Measurements from ENCODE around the gene TXN2. TPM values are rescaled to one million over a fixed set of nuclear protein-coding genes. Genes with fewer than 3 reads are reported as not detected.
A peak's percentile ranks its signal among the peaks of the same experiment; 100 is the strongest.

TXN2 gene
- total RNA-seq, 4 donors from 2014 or later, result 64.9 to 122 (median 86.0) TPM

GRCh38 chr22:36443198-36443770, 38.2 kb downstream of the TXN2 start:
- no peak overlapping the region for H3K27ac ChIP-seq
- DNase-seq, result no peak
- H3K4me1 ChIP-seq, result no peaks in the 10 kb centered on the region
- H3K36me3 ChIP-seq, result no peaks in the 10 kb centered on the region
- TF ChIP-seq POLR2A (IDR thresholded peaks at IDR 0.05) (no peak), CTCF (IDR thresholded peaks at IDR 0.05 in 4 of 5, conservative IDR thresholded peaks at IDR 0.05 in 1 of 5) (no peak)
- in situ Hi-C loops (cut with MboI; ENCODE audit: low sequenced_read_pairs in 4 of 4) (loop anchor here in 1 of 4 donors (10.0 kb wide), 1 partner anchor 48 kb away; no protein-coding TSS in a partner anchor), intact Hi-C loops (cut with DNase I; ENCODE audit: low total_unique reads) (no loop called here)
- no peaks in the 10 kb centered on the region for H3K9me3 ChIP-seq
- no peak for ATAC-seq
- no peak overlapping the region for H3K4me3 ChIP-seq
- no peaks in the 10 kb centered on the region for H3K27me3 ChIP-seq

DNA sequence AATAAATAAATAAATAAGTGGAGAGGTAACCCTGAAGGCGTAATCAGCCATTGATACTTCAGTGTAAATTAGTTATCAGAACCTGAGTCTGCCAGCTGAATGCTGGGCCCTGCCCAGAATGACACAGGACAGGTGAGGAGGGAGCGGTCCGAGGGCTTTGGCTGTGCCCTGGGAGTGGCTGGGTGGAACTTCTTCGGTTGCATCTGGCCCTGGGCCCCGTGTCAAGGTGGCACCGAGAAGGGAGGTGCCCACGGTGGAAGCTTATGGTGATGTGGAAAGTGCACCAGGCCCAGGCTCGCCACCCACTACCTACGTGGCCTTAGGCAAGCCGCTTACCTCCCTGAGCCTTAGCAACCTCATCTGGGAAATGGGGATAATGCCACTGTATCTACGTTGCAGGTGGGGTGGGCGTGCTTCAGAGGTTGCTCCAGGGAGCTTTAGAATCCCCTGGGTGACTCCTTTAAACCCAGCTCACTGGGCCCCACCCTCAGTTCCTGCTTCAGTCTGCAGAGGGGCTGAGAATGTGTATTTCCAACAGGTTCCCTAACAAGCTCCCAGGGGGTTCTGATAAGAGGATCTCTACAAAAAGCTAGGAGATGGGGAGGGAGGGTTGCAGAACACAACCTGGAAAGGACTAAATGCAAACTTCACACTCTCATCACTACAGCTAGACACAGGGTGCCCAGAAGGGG, 38.8 kb downstream of the TXN2 start:
- H3K4me3 ChIP-seq, result no peak overlapping the region
- in situ Hi-C loops (cut with MboI; ENCODE audit: low sequenced_read_pairs in 4 of 4) (loop anchor here in 1 of 4 donors (10.0 kb wide), 1 partner anchor 48 kb away; no protein-coding TSS in a partner anchor), intact Hi-C loops (cut with DNase I; ENCODE audit: low total_unique reads) (no loop called here)
- no peak for DNase-seq
- no peaks in the 10 kb centered on the region for H3K4me1 ChIP-seq
- H3K27ac ChIP-seq, result no peak overlapping the region
- TF ChIP-seq POLR2A (IDR thresholded peaks at IDR 0.05) (no peak), CTCF (IDR thresholded peaks at IDR 0.05 in 4 of 5, conservative IDR thresholded peaks at IDR 0.05 in 1 of 5) (no peak)
- no peak for ATAC-seq
- no peaks in the 10 kb centered on the region for H3K36me3 ChIP-seq
- H3K9me3 ChIP-seq, result no peaks in the 10 kb centered on the region
- no peaks in the 10 kb centered on the region for H3K27me3 ChIP-seq

- intact Hi-C loops (cut with DNase I; ENCODE audit: low total_unique reads) (no loop called here), in situ Hi-C loops (cut with MboI; ENCODE audit: low sequenced_read_pairs in 4 of 4) (loop anchor here in 1 of 4 donors (10.0 kb wide), 1 partner anchor 46 kb away; no protein-coding TSS in a partner anchor)
- Histone ChIP-seq H3K4me3 (no peak overlapping the region), H3K27ac (peak overlapping the region in 1 of 4 donors; percentile 9), H3K27me3 (no peaks in the 10 kb centered on the region), H3K9me3 (no peaks in the 10 kb centered on the region), H3K4me1 (peaks cover 0 to 4% of the 10 kb centered on the region in 2 donors), H3K36me3 (no peaks in the 10 kb centered on the region)
- TF ChIP-seq CTCF (IDR thresholded peaks at IDR 0.05 in 4 of 5, conservative IDR thresholded peaks at IDR 0.05 in 1 of 5), result no peak
- no peak for TF ChIP-seq POLR2A (IDR thresholded peaks at IDR 0.05)
- DNase-seq (no peak), ATAC-seq (no peak)
These were observed 40.9 kb downstream of the TXN2 start for GRCh38 chr22:36440429-36441002.

DNA sequence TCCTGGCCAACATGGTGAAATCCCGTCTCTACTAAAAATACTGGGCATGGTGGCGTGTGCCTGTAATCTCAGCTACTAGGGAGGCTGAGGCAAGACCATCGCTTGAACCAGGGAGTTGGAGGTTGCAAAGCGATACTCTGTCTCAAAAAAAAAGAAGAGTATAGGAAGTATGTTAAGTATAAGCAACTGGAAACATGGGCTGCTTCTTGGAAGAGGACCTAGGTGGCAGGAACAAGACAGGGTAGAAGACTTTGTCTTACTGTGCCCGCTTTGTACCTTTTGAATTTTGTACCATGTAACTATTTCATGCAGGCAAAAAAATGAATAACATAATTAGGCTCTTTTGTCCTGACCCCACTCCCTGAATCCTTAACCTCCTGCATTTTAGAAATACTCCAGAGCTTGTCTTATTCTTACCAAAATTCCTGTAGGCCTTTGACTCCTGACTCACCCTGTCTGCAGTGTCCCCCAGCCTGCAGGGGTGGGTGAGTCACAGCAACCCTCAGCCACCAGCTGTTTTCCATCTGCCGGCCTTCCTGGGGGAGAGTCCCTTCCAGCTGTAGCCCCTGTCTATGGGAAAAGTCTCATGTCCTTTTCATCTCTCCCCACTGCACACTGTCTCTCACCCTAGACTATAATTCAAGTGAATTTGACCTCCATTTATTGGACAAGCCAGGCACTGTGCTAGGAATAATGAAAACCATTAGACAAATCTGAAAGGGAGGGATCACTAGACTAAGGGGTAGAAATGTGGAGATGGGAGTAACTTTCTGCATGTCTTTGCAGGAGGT, 41.8 kb downstream of the TXN2 start:
- ATAC-seq (peak in 1 of 2 donors; percentile 36), DNase-seq (no peak)
- intact Hi-C loops (cut with DNase I; ENCODE audit: low total_unique reads), result no loop called here

More for the DNA sequence above, 41.8 kb downstream of the TXN2 start:
- Histone ChIP-seq H3K4me3 (no peak overlapping the region), H3K27me3 (no peaks in the 10 kb centered on the region), H3K4me1 (peaks cover 0 to 4% of the 10 kb centered on the region in 2 donors), H3K9me3 (no peaks in the 10 kb centered on the region), H3K36me3 (no peaks in the 10 kb centered on the region), H3K27ac (peak overlapping the region in 2 of 4 donors; percentile 5 to 9)
- in situ Hi-C loops (cut with MboI; ENCODE audit: low sequenced_read_pairs in 4 of 4), result loop anchor here in 1 of 4 donors (10.0 kb wide), 1 partner anchor 45 kb away; no protein-coding TSS in a partner anchor
- no peak for TF ChIP-seq POLR2A (IDR thresholded peaks at IDR 0.05)
- no peak for TF ChIP-seq CTCF (IDR thresholded peaks at IDR 0.05 in 4 of 5, conservative IDR thresholded peaks at IDR 0.05 in 1 of 5)
